ENCODE results near the gene CDCA7L. TPM values are rescaled to one million over a fixed set of nuclear protein-coding genes. Genes with fewer than 3 reads are reported as not detected.

The CDCA7L gene
- polyA plus RNA-seq, 1 donor (not counting 4 experiments of a cell fraction or from before 2014, with no cell fraction given): 31.8 TPM

- H3K36me3 ChIP-seq (ENCODE audit: control insufficient read depth in 2 of 2, extremely low read depth in 1 of 2, insufficient read depth in 2 of 2, low read length in 2 of 2): no peaks in the 10 kb centered on the region
- H3K4me2 ChIP-seq (ENCODE audit: control insufficient read depth, extremely low read depth, insufficient read depth, low read depth, low read length): no peak overlapping the region
- H3K79me2 ChIP-seq (ENCODE audit: control insufficient read depth, insufficient read depth, low read length): no peaks in the 10 kb centered on the region
- FAIRE-seq (no peak), DNase-seq (ENCODE audit: low read depth, low spot score) (no peak)
- no peaks in the 10 kb centered on the region for H3K9me3 ChIP-seq (ENCODE audit: control insufficient read depth, low read depth, low read length)
- no peak overlapping the region for H3K4me3 ChIP-seq (ENCODE audit: control insufficient read depth in 2 of 3, extremely low read depth in 1 of 3, insufficient read depth in 2 of 3, low read depth in 1 of 3, low read length in 3 of 3)
- H3K9me1 ChIP-seq (ENCODE audit: control insufficient read depth, extremely low read depth, insufficient read depth, low read length): no peaks in the 10 kb centered on the region
- dilution Hi-C loops (cut with MboI; ENCODE audit: extremely low pct_ligation_motif_present, low sequenced_read_pairs): no loop called here
- no peaks in the 10 kb centered on the region for H4K20me1 ChIP-seq (ENCODE audit: control insufficient read depth, extremely low read depth, insufficient read depth, low read length)
- H3K27me3 ChIP-seq (ENCODE audit: control insufficient read depth, extremely low read depth, insufficient read depth, low read length): no peaks in the 10 kb centered on the region
- H3K27ac ChIP-seq (ENCODE audit: control insufficient read depth, insufficient read depth, low read length): no peak overlapping the region
- TF ChIP-seq CTCF (optimal IDR thresholded peaks at IDR 0.05 in 1 of 3, IDR thresholded peaks at IDR 0.05 in 1 of 3, conservative IDR thresholded peaks at IDR 0.05 in 1 of 3; ENCODE audit: extremely low read depth in 1 of 3, insufficient read depth in 2 of 3, low read length in 3 of 3) (no peak), EZH2 (IDR thresholded peaks at IDR 0.05; ENCODE audit: low read length) (no peak)
- H2AFZ ChIP-seq (ENCODE audit: control insufficient read depth, low read length): peak overlapping the region; percentile 70
- no peaks in the 10 kb centered on the region for H3K4me1 ChIP-seq (ENCODE audit: control insufficient read depth, extremely low read depth, insufficient read depth, low read length)
- H3K9ac ChIP-seq (ENCODE audit: control insufficient read depth, extremely low read depth, insufficient read depth, low read length): no peak overlapping the region
These were observed 26.7 kb upstream of the CDCA7L start for GRCh38 chr7:21972397-21972784.

- no peak for FAIRE-seq
- H3K4me2 ChIP-seq (ENCODE audit: control insufficient read depth, extremely low read depth, insufficient read depth, low read depth, low read length): no peak overlapping the region
- DNase-seq (ENCODE audit: low read depth, low spot score): no peak
These were observed 26.2 kb upstream of the CDCA7L start for GRCh38 chr7:21971780-21972396.

More at GRCh38 chr7:21971780-21972396, 26.2 kb upstream of the CDCA7L start:
- H3K27ac ChIP-seq (ENCODE audit: control insufficient read depth, insufficient read depth, low read length): no peak overlapping the region
- H3K4me3 ChIP-seq (ENCODE audit: control insufficient read depth in 2 of 3, extremely low read depth in 1 of 3, insufficient read depth in 2 of 3, low read depth in 1 of 3, low read length in 3 of 3): no peak overlapping the region
- no peaks in the 10 kb centered on the region for H3K9me1 ChIP-seq (ENCODE audit: control insufficient read depth, extremely low read depth, insufficient read depth, low read length)
- H3K9me3 ChIP-seq (ENCODE audit: control insufficient read depth, low read depth, low read length): no peaks in the 10 kb centered on the region
- peak overlapping the region; percentile 70 for H2AFZ ChIP-seq (ENCODE audit: control insufficient read depth, low read length)
- no peaks in the 10 kb centered on the region for H3K27me3 ChIP-seq (ENCODE audit: control insufficient read depth, extremely low read depth, insufficient read depth, low read length)
- dilution Hi-C loops (cut with MboI; ENCODE audit: extremely low pct_ligation_motif_present, low sequenced_read_pairs): no loop called here
- no peaks in the 10 kb centered on the region for H3K36me3 ChIP-seq (ENCODE audit: control insufficient read depth in 2 of 2, extremely low read depth in 1 of 2, insufficient read depth in 2 of 2, low read length in 2 of 2)
- H3K4me1 ChIP-seq (ENCODE audit: control insufficient read depth, extremely low read depth, insufficient read depth, low read length): no peaks in the 10 kb centered on the region
- no peaks in the 10 kb centered on the region for H3K79me2 ChIP-seq (ENCODE audit: control insufficient read depth, insufficient read depth, low read length)
- TF ChIP-seq CTCF (optimal IDR thresholded peaks at IDR 0.05 in 1 of 3, IDR thresholded peaks at IDR 0.05 in 1 of 3, conservative IDR thresholded peaks at IDR 0.05 in 1 of 3; ENCODE audit: extremely low read depth in 1 of 3, insufficient read depth in 2 of 3, low read length in 3 of 3): no peak
- TF ChIP-seq EZH2 (IDR thresholded peaks at IDR 0.05; ENCODE audit: low read length): no peak
- H4K20me1 ChIP-seq (ENCODE audit: control insufficient read depth, extremely low read depth, insufficient read depth, low read length): no peaks in the 10 kb centered on the region
- H3K9ac ChIP-seq (ENCODE audit: control insufficient read depth, extremely low read depth, insufficient read depth, low read length): no peak overlapping the region

All from keratinocyte (primary cell).